IPS-11a (cell line): ENCODE data around the gene WNT3.
"Not testable (repeated sequence)": the region's sequence is repeated elsewhere in the genome, so short reads cannot be mapped to it uniquely, and the experiment has no call there.

Source experiments
- H3K4me3 ChIP-seq: one replicate; pipeline ENCODE4 v1.5.1; 2013; ENCODE audit warnings: low read depth, low read length, control low read depth

Gene WNT3, protein sequence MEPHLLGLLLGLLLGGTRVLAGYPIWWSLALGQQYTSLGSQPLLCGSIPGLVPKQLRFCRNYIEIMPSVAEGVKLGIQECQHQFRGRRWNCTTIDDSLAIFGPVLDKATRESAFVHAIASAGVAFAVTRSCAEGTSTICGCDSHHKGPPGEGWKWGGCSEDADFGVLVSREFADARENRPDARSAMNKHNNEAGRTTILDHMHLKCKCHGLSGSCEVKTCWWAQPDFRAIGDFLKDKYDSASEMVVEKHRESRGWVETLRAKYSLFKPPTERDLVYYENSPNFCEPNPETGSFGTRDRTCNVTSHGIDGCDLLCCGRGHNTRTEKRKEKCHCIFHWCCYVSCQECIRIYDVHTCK

DNA sequence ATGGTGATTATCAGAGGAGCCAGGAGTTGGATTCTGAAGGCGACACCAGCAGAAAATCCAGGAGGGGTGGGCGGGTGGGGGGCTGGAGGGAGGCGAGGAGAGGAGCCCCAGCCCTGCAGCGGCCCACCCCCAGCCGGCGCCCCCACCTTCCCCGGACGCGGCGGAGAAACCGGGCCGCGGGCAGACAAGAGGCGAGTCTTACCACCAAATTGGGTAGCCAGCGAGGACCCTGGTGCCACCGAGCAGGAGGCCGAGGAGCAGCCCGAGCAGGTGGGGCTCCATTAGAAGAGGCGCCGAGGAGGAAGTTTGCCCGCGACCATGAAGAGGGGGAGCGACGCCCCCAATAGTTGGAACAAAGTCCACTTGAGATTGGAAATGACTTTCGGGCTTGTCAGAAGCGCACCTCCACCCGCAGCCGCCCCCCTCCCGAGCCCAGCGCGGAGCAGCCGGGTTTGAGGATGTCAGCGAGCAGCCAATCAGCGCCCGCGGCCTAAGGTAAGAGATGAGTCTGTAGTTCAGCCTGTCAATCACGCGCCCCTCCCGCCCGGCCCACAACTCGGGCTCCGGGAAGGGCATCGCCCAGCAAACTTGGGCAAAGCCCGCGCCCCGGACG lies at the start of gene WNT3:
Gene WNT3 (minus strand): TSS at position 377 of the 613 bp plus-strand sequence. CDS start 95 bp downstream, at position 282.
- peak within 1 kb of the TSS; percentile 65 for H3K4me3 ChIP-seq

DNA sequence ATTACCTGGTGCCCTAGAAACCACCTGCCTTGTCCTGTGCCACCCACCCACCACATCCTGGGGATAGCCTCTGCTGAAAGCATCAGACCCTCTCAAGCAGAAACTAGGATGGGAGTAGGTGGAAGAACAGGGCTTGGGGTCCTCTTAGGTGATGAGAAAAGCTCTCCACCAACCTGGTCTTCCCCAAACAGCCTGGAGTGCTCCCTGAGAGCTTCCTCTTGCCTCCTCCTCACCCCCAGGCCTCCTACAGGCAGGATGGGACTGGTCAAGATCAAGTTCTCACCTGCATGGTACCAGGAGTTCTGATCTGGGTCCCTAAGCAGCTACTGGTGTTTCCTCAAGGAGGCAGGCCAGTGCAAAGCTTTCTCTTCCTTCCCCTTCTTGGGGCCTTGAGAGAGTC lies 48.3 kb upstream of the WNT3 start:
- H3K4me3 ChIP-seq: no peak overlapping the region

DNA sequence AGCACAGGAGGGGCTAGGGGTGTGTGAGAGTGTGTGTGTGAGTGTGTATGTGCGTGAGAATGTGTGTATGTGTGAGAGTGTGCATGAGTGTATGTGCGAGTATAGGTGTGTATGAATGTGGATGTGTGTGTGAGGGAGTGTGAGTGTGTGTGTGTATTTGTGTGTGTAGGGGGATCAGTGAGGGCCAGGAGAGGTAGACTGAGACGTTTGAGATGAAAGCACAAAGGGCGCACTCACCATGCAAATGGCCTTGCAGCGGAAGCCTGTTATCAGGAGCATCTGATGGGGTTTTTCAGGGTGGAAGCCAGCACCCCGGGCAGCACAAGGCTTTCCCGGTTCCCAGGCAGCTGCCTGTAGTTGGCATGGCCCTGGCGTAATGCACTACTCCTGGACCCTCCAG lies 47.8 kb upstream of the WNT3 start:
- H3K4me3 ChIP-seq: no peak overlapping the region

DNA sequence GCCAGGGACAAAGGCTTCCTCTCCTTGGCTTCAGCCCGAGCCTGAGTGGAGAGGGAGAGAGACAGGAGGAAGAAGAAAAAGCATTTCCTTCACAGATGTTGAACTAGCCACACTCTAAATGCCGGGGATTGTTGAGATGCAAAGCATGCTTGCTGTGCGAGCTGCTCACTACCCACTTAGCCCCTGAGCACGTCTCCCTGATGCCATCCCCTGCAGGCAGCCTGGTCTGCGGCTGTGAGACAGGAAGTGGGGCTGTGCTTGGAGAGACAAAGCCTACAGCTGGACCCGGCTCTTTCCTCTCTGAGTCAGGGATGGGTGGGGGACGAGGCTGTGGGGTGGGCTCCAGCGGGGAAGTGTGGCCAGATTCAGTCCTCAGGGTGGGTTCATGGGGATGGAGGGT lies 46.6 kb upstream of the WNT3 start:
- H3K4me3 ChIP-seq: no peak overlapping the region

DNA sequence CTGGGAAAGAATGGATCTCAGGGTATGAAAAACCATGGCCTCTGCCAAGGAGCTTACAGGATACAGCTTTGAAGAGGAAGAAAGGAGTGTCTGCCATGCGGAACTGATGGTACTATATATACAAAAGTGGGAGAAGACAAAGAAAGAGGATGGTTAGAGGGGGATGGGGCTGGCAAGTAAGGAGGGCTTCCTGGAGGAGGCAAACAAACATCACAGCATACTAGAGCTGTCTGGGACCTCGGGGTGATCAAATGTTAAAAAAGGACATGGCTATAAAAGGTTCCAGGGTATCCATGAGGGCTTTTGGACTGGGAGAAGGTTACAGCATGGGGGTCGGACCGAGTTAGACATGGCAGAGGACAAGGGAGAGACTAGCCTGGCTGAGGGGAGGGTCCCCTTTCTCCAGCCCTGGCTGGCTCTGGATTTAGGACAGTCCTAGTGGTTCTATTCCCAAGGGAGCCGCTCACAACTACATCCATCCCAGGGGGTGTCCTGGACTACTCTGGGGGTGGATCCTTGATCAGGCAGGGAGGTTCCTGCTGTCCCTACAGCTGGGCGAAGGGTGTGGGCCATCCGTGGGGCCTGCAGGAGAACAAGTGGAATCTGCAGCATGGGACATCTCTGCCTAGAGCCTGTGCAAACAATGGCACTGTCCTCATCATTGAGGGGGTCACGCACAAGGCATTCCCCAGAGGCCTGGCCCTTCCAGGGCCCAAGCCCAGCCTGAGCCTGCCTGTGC lies 45.1 kb upstream of the WNT3 start:
- H3K4me3 ChIP-seq: no peak overlapping the region

DNA sequence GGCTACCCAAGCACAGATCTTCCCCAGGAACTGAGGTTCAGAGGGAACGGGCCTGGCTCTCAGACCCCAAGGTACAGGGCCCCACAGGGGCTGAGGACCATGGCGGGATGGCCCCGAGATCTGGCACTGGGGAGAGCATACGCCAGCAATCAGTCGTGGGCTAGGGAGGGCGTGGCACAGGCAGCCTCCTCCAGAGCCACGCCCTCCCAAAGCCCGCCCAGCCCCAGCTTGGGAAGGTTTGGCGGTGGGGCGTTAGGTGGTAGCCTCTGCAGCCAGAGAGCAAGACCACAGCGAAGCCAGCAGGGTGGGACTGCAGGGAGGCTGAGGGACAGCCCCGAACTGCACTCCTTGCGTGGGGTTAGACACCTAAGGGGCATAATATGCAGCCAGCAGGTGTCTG lies 44.5 kb upstream of the WNT3 start:
- H3K4me3 ChIP-seq: no peak overlapping the region

DNA sequence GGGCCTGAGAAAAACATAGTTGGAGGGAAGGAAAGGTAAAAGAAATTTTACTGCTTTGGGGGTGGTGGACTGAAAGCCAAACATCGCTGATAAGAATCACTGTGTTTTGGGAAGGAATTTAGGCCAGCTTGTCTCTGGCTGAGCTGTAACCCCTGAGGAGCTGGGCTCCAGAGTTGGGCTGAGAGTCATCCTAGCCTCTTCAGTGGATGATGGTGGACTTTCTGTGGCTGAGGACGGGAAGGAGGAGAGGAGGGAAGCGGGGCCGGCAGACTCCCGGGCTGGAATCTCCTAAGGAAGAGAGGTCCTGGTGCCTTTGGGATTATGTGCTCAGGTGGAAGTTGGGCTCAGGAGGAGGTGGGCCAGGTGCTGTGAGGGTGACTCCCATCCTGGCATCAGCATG lies 41.5 kb upstream of the WNT3 start:
- H3K4me3 ChIP-seq: no peak overlapping the region

DNA sequence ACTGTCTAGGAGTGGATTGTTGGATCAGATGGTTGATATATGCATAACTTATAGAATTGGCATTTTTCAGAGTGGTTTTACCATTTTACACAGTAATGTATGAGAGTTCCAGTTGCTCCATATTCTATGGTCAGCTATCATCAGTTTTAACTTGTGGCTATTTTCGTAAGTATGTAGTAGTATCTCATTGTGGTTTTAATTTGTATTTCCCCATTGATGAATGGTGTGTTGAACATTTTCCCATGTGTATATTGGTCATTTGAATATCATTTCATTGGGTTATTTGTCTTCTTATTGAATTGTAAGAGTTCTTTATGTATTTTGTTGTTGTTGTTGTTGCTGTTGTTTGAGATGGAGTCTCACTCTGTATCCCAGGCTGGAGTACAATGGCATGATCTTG lies 39.1 kb upstream of the WNT3 start:
- H3K4me3 ChIP-seq: no peak overlapping the region

DNA sequence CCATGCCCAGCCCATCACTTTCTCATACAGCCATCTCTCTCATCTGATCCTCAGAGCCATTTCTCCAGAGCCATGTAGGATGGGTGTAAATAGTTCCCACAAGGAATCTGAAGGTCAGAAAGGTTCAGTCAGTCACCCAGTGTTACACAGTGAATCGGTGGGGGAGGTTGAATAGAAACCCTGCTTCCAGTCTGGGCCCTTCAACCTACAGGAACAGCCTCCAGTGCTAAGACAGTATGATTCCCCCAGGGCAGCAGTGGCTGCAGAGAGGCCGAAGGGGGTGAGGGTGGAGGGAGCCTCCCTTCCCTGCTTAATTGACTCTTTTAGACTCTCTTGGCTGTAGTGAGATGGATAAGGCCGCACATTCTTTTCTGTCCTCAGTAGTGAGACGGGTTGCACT lies 36.5 kb upstream of the WNT3 start:
- H3K4me3 ChIP-seq: no peak overlapping the region

DNA sequence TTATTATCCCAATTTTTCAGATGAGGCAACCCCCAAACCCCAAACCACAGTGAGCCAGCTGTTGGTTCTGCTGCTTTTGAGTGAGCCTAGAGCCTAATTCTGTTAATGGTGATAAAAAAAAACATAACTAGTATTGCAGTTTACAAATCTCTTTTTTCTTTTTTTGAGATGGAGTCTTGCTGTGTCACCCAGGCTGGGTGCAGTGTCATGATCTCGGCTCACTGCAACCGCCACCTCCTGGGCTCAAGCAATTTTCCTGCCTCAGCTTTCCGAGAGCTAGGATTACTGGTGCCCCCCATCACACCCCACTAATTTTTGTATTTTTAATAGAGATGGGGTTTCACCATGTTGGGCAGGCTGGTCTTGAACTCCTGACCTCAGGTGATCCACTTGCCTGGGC lies 36.0 kb upstream of the WNT3 start:
- H3K4me3 ChIP-seq: no peak overlapping the region

DNA sequence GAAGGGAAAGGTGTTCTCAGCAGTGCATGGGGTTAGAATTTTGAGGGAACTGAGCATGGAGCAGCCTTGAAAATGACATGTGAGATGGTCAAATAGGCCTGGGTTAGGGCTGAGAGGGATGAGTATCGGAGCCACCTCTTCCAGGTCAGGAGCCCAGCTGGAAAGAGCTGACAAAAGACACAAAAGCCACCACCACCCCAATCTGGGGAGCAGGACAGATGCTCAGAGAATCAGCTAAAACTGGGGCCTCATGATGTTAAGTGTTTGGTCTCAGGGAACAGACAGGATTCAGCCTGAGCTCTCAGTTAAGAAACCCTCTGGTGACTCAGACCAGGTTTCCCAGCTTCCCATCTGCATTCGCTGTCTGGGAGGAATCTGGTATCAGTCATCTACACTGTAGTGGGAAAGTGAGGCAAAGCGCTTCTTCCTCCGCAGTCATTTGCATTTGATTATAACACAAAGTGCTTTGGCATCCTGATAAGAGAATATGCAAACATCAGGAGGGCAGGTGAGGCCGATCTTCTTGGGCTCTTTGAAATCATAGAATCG lies 35.5 kb upstream of the WNT3 start:
- H3K4me3 ChIP-seq: no peak overlapping the region

DNA sequence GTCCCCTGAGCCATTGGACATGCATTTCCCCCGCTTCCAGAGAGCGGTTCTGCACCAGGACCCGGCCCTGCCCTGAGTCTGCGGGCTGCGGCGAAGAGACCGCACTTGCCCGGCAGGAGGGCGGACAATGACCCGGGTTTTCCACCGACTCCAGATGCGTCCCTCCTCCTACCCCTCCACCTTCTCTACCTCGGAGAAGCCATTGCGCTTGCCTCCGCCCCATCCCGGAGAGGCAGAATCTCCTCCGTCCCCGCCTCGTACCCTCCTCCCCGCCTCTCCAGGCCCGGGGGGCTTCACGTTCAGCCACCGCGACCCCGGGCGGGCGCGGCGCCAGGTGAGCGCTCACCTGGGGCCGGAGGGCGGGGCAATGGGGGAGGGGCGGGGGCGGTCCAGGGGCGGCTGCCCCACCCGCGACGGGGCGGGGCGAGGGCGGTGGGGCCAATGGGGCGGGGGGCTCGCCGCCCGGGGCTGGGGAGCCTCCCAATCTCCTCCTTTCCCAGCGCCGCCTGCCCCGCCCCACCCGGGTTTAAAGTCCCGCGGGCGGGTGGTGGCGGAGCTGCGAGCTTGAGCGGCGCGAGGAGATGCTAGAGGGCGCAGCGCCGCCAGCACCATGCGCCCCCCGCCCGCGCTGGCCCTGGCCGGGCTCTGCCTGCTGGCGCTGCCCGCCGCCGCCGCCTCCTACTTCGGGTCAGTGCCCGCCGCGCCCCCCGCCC lies 32.7 kb upstream of the WNT3 start, which contains the start of gene WNT9B:
Gene WNT9B (plus strand): TSS at position 555 of the 713 bp plus-strand sequence. CDS start 56 bp downstream, at position 611.
- peak within 1 kb of the TSS; percentile 63 for H3K4me3 ChIP-seq

DNA sequence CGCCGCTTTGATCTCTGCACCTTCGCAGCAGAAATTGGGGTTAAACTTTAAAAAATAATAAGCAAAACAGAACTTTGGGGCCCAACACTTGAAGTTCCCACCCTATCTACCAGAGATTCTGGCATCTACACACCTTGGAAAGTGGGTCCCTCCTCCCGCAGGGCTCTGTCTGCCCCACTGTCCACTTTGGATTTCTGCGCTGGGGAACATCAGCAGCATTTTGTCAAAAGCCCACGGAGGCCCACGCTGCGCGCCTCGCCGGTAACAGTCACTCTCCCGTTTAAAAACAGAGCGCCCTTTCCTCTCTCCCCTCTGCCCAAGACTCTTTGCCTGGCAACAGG lies 32.2 kb upstream of the WNT3 start:
- peak overlapping the region; percentile 63 for H3K4me3 ChIP-seq

DNA sequence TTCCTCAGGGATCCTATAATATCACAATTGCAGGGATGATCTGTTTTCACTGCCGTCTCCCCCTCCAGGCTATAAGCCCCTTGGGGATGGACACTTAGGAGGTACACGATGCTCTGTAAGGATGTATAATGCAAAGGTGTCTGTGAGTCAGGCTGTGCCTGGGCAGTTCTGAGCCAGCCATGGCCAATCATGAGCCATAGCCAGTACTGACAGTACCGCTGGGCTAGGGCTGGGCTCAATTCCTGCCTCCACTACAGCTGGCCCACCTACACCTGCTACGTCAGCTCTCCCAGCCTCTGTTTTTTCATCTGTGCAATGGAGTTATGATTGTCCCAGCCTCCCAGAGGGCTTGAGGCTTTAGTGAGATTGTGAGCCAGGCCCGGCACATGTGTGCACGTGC lies 30.0 kb upstream of the WNT3 start:
- H3K4me3 ChIP-seq: no peak overlapping the region

DNA sequence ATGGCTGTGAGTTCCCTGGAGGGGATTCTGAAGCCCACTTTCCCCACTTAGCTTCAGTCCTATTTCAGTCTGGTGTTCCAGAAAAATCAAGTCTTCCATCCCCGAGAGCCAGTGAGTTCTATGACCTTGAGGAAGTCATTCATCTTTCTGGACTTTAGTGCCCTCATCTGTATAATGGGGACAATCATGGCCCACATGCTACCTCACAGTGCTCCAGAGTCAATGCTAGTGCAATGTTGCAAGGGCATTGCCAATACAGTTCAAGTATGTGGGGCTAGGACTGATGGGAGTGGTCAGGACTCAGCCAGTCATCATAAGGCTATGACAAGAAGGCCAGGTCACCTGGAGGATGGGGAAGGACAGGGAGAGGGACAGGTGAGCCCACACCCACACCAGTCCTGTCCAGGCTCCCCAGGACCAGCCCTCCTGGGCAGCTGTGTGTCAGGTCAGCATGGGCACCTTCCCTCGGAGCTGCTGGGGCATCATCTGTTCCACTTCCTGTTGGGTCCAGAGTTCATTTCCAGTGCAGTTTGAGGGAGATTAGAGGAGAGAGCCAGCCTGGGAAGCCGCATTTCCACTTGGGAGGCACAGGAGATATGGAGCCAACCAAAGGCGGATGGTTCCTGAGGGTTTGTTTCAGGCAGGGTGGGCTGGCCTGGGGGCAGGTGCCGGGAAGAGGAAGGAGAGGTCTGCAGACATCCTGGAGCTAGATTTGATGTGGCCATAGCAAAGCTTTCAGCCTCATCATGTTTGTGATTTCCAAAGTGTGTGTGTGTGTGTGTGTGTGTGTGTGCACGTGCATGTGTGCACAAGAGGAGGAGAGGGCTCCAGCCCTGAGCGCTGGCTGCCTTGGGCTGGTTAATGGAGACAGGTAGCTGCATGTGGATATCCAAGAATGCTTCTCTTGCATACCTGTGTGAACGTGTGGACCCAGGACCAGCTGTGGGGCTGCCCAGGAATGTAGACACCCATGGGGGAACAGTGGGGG lies 29.0 kb upstream of the WNT3 start:
- no peak overlapping the region for H3K4me3 ChIP-seq

DNA sequence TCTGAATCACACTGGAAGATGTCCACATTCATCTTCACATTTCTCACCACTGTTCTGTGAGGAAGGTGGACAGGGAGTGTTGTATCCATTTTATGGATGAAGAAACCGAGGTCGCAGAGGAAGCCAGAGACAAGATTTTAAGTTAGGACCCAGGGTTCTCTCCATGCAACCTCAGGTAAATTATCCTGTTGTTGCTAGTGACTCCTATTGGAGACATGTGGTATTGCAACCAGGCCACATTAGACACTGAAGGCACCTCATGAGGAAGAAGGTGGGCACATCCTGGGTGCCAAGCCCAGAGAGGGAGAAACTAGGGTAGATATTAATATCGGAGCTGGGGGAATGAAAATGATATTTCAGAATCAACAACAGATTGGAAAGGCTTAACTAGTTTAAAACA lies 24.3 kb upstream of the WNT3 start:
- H3K4me3 ChIP-seq: no peak overlapping the region

DNA sequence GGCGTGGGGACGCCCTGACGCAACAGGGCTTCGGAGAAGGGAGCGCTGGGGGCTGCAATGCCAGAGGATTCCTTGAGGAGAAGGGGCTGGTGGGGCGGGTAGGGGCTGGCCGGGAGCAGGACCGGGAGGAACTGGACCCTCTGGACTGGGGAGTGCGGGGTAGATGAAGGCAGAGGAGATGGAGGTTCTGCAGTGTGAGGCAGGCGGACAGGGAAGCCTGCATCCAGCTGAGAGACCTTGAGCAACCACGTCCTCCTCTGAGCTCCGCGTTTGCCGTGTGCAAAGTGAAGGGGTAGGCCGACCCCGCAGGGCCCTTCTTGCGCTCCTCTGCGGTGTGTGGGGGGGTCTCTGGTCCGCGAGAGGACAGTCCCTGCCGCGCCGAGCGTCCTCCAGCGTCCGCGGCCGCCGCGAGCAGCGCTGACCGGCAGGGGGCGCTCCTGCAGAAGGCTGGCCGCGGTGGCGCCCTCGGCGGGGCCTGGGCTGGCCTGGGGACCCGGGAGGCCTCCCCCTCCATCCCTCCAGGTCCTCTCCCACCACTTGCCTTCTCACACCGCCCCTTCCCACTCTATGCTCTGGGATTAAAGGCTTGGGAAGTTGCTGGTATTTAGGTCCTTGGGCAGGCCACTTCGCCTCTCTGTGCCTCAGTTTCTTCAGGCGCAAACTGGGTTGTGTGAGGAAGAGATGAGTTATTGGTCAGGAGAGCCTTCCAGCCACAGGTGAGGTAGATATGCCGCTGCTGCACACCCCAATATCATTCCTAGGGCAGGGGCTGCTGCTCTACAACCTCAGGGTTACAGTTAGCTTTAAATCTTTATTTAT lies 23.3 kb upstream of the WNT3 start:
- H3K4me3 ChIP-seq: peak overlapping the region; percentile 1

DNA sequence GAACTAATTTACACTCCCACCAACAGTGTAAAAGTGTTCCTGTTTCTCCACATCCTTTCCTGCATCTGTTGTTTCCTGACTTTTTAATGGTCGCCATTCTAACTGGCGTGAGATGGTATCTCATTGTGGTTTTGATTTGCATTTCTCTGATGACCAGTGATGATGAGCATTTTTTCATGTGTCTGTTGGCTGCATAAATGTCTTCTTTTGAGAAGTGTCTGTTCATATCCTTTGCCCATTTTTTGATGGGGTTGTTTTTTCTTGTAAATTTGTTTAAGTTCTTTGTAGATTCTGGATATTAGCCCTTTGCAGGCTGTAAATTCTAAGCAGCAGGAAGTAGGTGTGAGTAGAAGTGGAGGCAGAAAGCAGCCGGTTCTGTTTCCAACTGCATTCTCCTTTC lies 22.1 kb upstream of the WNT3 start:
- not testable (repeated sequence) for H3K4me3 ChIP-seq

DNA sequence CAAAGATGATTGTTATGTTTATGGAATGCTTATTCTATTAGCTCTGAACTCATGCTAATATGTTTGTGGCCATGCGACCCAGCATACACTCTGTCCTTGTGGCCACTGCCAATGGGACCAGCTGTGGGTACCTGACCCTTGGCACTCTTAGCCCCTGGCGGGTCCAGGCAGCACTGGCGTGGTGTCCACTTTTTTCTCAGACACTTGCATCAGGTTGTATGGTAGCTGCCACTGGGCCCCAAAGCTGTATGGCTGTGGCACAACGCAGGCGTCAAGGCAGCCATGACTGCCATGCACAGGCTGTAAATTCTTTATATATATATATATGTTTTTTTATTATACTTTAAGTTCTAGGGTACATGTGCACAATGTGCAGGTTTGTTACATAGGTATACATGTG lies 20.7 kb upstream of the WNT3 start:
- H3K4me3 ChIP-seq: no peak overlapping the region
